GM19193 (cell line): Measurements from ENCODE around the gene HDAC9.

Source experiments
- POLR2A ChIP-seq: IDR thresholded peaks from 4 replicates; pipeline ENCODE4 v1.6.1; 2011; ENCODE audit not compliant: insufficient read depth, insufficient read length; ENCODE audit errors: extremely low read depth

HDAC9 gene

DNA sequence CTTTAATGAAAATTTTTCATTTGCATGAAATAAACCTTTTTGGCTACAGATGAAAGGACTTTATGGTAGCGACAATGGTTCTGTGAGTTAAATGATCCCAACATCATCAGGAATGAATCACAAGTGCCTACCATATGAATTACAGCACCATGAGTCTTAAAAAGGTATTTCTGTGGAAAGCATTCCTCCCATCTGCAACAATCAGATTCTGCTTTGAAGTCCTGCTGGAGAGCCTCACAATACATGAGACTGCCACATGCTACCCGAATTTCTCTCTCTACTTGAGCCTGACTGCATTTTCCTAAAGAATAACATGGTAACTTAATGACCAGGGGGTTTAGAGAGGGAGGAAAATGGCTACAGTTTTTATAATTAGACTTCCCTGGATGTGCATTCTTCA is 431.6 kb downstream of the HDAC9 start:
- TF ChIP-seq POLR2A: no peak

DNA sequence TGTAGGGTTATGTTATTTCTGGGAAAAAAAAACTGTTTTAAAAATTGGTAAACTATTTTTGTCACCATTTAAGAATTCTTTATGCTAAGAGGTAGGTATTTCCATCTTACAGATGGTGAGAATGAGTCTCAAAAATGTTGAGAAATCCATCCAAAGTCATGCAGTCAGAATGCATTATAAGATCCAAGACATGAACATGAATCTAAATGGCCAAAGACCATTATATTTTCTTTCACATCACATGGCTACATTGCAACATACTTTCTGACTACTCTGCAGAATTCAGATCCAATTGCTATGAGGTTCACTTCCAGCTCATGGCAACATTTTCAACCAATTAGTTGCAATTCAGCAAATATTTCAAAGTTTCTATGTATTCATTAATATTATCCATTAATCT is 440.7 kb downstream of the HDAC9 start:
- no peak for TF ChIP-seq POLR2A

DNA sequence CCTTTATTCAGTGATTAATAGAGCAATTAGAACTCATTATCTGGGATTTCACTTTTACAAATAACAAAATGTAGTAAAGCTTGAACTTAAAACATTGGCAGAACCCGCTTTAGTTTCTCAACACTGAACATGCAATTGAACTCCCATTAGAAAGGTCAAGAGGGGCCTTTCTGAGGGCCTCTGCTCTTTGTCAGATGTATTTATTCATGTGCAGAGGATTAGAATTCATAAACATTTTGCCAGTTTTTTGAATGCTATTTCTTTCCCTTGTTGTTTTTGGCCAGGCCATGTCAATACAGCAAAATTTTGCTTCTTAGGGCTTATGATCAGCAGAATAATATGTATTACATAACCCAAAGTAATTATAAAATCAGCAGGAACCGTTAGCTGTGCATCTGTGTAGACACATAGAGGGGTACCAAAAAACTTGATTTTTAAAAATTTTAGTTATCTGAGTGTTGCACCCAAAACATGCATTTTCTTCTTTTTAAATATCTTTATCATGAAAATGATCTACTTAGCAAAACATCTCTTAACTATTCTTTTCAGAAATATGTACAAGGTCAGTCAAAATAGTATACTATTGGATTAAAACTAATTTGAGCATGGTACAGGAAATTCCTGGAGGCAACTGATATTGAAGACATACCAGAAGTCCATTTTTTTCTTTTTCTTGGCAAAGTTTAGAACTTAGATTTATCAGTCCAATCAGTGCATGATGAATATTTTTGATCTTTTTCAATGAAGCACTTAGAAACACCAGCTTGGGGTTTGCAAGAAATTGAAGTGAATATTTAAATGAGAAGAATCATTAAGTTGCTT is 444.4 kb downstream of the HDAC9 start:
- TF ChIP-seq POLR2A: no peak

DNA sequence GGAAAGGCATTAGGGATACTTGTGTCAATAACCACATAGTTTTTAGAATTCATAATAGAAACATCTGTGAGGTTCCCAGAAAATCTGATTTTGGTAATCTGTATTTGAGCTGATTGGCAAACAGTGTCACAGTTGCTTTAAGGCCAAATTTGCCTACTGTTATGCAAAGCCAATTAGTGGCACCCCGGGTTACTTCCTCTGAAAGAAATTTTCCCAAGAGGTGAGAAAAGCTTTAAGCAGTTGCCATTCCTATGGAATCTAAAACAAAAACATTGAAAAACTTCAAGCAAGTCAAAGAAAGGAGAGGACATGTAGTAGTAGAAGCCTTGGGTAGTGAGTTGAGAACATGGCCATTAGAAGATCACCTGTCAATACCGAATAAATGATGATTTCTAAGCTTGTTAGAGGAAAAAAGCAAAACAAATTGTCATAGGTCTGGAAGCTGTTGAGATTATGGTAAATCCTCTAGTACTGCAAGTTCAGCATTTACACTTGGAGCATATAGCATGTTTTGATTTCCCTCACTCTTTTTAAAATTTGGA is 445.1 kb downstream of the HDAC9 start:
- TF ChIP-seq POLR2A: no peak

- TF ChIP-seq POLR2A: no peak
Measured at GRCh38 chr7:18941207-18941606, 445.7 kb downstream of the HDAC9 start.

GRCh38 chr7:18948521-18948920 is 453.0 kb downstream of the HDAC9 start:
- TF ChIP-seq POLR2A: no peak

GRCh38 chr7:18952846-18953245 is 457.3 kb downstream of the HDAC9 start:
- no peak for TF ChIP-seq POLR2A

DNA sequence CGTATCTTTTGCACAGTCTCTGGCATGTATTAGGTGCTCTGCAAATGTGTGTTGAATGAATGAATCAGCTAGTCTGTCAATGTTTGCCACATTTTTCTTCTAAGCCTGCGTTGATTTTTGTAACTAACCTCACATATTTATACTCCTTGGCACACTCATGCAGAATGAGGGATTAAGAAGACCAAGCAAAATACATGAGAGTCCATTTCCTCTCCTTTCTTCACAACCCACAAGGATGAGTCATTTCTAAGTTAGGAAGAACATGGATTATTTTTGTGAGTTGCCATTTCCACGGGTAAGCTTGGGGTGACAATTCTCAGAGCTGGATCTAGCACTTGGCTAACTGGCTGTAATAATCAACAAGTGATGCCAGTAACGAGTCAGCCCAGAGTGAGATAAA is 463.1 kb downstream of the HDAC9 start:
- no peak for TF ChIP-seq POLR2A

DNA sequence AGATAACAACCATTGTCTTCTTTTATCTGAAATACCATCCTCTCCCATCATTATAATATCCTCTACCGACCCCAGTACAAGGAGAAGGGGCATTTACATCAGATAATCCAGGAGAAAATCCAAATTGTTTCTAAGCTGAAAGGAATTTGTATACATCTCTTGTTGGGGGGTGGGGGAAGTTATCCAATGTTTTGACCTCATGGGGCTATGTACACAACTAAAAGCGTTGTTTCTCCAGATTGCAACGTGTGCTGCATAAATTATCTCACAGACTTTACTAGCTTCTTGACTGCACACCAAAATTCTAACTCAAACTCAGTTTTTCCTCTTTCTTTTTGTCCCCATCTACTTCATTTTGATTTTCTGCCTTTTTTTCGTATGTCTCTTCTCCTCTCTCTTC is 465.2 kb downstream of the HDAC9 start:
- no peak for TF ChIP-seq POLR2A

DNA sequence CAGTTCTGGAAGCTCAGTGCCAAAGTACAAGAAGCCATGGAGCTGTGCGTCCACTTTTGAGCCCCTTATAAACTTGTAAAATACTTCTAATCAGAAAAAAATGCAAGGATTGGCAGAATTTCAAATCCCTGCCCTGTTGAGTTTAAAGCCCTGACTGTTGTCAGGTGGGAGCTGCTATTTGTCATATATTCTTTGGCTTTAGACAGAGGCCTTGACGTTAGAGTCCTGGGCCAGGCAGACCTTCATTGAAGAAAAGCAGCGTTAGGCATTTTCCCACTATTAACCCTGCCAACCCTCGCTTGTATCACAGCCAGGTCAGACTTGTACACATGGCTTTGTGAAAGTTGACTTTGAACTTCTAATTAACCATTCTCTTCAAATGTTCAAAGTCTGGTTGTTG is 466.5 kb downstream of the HDAC9 start:
- TF ChIP-seq POLR2A: no peak

DNA sequence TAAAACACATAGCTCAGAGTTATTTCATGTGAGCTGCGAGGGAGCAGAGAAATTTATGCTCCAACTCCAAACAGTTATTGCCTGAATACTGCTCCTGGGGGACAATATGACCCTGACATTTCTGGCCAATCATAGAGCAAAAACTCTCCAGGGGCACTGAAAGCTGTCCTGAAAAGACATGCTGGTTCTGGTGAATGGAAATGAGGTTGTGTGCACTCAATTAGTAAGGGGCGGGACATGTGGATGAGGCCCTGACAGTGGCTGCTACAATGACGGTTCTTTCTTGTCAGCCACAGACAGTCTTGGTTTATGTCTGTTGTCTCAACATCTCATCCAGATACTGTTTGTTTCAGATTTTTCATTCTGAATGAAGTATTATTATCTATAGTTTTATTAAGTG is 470.1 kb downstream of the HDAC9 start:
- no peak for TF ChIP-seq POLR2A

- TF ChIP-seq POLR2A: no peak
Measured at GRCh38 chr7:18971839-18972238, 476.3 kb downstream of the HDAC9 start.

GRCh38 chr7:18974803-18975202 is 479.3 kb downstream of the HDAC9 start:
- TF ChIP-seq POLR2A: no peak

DNA sequence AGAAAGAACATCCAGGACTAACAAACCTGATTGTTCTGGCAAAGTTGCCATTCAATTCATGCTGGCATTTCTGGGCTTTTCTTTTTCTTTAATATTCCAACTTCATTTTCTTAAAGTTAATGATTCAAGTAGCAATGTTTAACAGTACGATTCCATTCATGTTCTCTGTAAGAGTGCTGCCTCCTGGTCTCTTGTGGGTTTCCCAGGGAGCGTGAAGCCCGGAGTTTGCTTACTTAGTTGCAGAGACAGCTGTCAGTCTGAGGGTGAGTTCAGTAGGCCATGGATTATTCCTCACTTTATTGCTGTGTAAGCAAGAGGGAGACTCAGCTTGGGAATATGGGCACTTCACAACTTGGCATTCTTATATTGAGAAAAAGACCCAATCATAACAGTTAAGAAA is 479.7 kb downstream of the HDAC9 start:
- no peak for TF ChIP-seq POLR2A

GRCh38 chr7:18975689-18976280 is 480.2 kb downstream of the HDAC9 start:
- no peak for TF ChIP-seq POLR2A
